Right renal cortex interstitium (tissue), 3 donors: ENCODE data around the gene DNAH17. TPM values are rescaled to one million over a fixed set of nuclear protein-coding genes. Genes with fewer than 3 reads are reported as not detected.

ENCODE experiments used
- DNase-seq, 3 donors: peaks; one replicate each; pipeline ENCODE4 v3.0.0-alpha.2; 2013; ENCODE audit warnings: low read depth in 3 of 3, low spot score in 2 of 3
- polyA plus RNA-seq, 3 donors: library from polyadenylated mRNA; unstranded; fragments of 120-200 nt; gene quantifications; one replicate each; pipeline ENCODE4 v1.2.1, GENCODE V29; 2013; ENCODE audit not compliant: insufficient read length in 3 of 3

The DNAH17 gene
- polyA plus RNA-seq, 3 donors, result 1.5 to 1.7 (median 1.7) TPM

DNA sequence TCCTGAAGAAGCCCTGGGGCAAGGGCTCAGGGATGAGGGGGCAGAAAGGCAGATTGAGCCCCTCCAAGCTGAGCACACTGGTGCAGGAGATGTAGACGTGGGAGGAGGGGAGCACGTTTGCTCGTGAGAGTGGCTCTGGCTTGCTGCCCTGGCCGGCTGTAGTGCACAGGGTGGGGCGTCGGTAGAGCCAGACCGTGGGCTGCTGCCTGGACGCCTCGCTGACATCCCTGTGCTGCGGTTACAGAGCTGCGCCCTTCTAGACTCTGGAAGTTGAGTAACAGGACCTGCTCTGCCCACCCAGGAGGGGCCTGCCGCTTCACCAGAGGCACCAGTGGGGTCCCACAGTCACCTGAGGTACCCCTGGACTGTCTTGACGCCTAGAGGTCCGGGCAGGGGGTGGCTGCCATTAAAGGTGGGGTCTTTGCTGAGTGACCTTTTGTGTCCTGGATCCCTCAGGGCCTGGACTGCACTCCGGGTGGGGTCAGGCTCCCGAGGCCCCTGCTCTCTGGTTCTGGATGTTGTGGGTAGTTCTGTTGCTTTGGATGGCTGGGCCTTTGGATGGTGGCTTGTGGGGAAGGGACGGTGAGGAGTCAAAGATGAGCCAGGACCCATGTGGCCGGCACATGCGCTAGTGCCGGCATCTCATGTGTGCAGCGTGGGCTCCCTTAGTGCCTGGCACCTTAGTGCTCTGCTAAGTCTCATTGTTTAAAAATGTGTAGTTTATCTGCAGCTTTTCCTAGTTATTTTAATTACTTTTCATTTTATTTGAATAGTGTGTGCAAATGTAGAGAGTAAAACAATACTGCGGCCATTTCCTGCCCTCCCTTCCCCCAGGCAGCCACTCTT, 157.0 kb downstream of the DNAH17 start:
- DNase-seq, result no peak

DNA sequence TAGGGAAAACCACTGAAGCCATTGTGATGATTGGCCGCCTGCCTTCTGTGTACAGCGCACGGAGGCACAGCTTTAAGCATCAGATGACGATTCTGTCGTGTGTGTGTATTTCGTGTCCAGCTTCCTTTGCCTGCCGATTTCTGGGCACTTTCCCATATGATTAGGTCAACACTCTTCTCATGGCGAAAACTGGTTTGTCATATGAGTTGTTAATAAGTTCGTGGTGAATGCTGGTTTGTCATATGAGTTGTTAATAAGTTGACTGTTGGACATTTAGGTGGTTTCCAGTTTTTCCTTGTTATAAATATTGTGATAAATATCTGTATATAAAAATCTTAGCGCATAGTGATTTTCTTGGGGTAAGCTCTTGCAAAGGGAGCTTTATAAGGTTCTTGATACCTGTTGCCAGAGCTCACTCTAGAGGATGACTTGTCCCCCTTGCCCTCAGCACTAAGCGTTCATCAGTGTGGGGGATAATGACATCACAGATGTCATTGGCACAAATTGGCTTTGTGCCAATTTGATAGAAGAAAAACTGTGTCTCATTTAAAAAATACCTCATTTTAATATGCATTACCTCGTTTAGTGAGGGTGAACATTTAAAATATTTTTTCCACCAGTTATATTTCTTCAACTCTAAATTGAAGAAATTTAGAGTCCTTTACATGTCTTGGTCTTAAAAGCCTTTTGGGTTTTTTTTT, 158.7 kb downstream of the DNAH17 start:
- DNase-seq, result no peak

DNA sequence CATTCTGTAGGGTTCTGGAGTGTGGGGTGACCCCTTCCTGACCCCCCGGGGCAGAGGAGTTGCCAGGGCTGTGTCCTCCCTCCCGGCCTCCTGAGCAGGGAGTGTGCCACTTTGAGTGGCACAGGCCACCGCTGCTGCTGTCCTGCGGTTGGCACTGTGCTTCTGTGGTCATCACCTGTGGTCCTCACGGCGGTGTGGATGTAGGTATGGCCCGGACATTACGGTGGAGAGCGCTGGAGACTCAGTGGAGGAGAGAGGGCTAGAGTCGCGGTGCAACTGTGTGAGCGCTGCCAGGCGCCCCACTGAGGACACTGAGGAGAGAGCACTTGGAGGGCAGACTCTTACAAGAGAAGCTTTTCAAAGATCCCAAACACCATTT, 159.7 kb downstream of the DNAH17 start:
- DNase-seq, result no peak

GRCh38 chr17:78416791-78417530, 160.2 kb downstream of the DNAH17 start:
- DNase-seq, result no peak

- no peak for DNase-seq
Measured at GRCh38 chr17:78415821-78416711, 161.1 kb downstream of the DNAH17 start.

GRCh38 chr17:78414178-78415162, 162.7 kb downstream of the DNAH17 start:
- DNase-seq, result no peak

DNA sequence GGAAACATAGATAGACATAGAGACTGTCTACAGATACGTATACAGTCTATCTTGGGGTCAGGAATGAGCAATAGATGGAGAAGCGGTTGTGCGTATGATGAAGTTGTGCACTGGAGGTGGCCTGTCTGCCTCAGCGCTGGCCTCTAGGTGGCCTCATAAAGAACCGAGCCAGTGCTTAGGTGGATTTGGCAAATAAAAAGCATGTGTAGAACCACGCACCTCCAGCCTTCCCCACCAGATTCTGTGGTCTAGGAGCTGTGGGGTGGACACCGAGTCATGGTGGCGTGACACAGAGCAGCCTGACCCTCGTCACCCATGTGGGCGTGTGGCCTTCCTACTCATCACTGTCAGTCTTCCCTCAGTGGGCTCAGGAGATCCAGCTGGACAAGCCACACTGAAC, 164.8 kb downstream of the DNAH17 start:
- no peak for DNase-seq

GRCh38 chr17:78411241-78411857, 165.8 kb downstream of the DNAH17 start:
- DNase-seq, result no peak

DNA sequence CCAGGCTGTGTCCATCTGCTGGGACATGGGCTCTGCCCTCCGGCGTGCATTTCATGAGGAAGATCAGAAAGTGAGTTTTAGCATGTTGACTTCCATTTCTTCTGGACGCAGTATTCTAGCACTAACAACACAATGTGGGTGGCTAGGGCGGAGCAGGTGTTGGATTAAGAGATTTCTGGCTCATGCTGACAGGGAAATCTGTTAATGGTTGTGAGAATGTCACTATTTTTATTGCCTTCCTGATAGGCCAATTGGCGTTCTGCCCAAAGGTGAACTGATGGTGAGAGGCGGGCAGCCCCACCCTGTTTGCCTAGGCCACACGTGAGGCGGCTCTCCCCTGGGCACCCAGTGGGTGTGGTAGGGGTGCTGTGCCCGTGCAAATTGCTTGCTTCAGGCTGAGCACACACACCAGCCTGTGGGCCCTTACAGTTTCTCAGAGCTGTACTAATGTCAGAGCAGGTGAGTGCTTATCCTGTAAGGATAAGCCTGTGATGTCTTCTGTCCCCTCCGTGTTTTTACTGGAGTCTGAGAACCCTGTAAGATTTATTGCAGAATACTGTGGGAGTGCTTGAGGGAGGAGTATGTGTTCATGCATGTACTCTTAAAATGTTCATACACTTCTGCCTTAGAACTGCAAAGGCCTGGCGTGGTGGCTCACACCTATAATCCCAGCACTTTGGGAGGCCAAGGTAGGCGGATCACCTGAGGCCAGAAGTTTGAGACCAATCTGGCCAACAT, 167.8 kb downstream of the DNAH17 start:
- no peak for DNase-seq

DNA sequence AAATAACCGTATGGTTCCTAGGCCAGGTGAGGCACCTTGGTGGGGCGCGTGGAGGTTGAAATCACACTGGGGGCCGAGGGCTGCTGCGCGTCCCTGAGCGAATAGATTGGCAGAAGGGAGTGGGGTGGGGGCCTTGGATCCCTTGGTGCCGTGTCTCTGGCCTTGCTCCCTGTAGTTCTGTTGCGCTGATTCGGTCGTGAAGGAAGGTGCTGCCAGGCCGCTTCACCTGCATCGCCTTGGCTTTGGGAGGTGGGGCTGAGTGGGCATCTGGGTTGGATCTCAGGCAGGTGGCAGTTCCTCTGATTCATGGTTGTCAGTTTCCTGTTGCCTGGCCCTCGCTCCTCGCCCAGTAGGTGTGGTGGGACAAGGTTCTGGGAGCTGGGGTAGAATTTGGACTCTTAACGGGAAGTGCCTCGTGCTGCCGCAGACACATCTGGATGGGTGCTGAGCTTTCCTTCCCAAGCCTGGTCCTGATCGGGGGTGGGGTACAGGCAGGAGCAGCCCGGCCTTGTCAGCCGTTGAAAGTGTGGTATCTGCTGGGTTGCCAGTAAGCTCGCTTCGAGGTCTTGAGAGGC, 168.6 kb downstream of the DNAH17 start:
- no peak for DNase-seq

DNA sequence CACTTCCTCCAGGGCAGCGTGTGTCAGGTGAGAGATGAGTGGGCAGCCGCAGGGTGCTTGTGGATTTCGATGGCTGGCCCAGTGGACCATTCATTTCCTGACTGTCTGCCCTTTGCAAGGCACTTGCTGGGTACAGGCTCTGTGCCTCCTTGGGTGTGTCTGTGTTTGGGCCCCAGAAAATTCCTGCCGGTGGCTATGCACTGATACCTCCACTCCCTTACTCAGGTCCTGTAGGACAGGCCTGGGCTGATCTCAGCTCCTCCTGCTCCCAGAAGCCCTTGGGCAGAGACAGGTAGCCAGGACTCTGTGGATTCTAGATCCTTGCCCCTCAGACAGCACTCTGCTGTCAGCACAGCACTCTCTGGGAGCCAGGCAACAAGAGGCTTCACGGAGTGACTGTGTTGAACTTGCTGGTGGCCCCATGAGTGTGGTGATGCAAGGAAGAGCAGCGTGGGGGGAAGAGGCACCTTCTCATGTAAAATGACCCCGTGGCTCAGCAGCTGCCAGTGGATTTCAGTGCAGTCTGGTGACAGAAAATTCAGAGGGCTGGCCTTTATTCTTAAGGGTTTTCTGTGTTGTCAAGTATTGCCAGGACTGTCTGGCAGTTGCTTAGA, 169.7 kb downstream of the DNAH17 start:
- no peak for DNase-seq

DNA sequence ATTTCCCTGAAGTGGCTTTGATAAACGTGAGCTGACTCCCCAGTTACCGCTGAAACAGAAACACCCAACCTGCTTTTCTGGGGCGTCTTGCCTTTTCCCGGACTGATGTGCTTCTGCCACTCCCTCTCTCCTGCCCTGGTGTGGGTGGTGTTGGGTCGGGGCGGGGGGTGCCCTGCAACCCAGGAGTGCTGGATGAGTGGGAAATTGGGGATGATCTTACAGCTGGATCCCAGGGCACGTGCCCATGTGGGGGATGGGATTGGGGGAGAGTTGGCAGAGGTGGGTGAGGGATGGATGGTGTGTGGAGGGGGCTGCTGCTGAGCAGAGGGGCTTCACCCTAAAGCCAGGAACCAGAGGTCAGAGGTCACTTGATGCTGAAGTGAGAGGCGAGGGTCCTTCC, 170.3 kb downstream of the DNAH17 start:
- no peak for DNase-seq

DNA sequence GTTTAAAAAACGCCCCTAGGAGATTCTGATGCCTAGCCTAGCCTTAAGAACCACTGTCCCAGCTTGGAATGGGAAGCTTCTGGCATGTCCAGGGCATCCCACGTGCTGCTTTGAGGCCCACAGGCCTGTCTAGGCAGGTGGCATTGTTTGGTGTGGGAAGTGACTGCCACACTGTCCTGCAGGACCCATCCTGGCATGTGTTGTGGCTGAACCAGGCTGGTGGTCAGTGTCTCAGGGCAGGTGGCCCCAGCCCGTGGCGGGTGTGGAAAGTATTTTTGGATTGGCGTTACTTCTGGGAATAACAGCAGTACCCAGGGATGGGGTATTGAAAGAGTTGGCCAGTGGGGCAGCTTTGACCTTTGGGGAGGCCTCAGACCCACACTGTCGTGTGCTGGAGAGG, 170.8 kb downstream of the DNAH17 start:
- DNase-seq, result no peak

- no peak for DNase-seq
Measured at GRCh38 chr17:78403822-78404221, 173.4 kb downstream of the DNAH17 start.

- DNase-seq, result no peak
Measured at GRCh38 chr17:78401891-78402290, 175.3 kb downstream of the DNAH17 start.

- no peak for DNase-seq
Measured at GRCh38 chr17:78401246-78401645, 175.9 kb downstream of the DNAH17 start.

- no peak for DNase-seq
Measured at GRCh38 chr17:78400581-78401240, 176.5 kb downstream of the DNAH17 start.
